GM23248 (cell line): ENCODE measurements around the gene FH.

Source experiments
- EZH2 ChIP-seq: fragments of 200-600 bp; sonication (generic); IDR thresholded peaks from 2 replicates; pipeline ENCODE4 v1.6.1; 2018; ENCODE audit warnings: antibody characterized with exemption, mild to moderate bottlenecking; ENCODE audit not compliant: insufficient read depth, poor library complexity, severe bottlenecking
- EZH2phosphoT487 ChIP-seq: fragments of 200-600 bp; sonication (generic); IDR thresholded peaks from 2 replicates; pipeline ENCODE4 v1.6.1; 2018; ENCODE audit warnings: antibody characterized with exemption, moderate library complexity, mild to moderate bottlenecking, low read depth; ENCODE audit not compliant: insufficient read depth

- TF ChIP-seq EZH2 (no peak), EZH2phosphoT487 (no peak)
These were observed 30.8 kb upstream of the FH start for GRCh38 chr1:241550318-241550717.
